HG03442 (cell line): Measurements from ENCODE around the gene ZMIZ1.

ENCODE experiments used
- ATAC-seq: cut with Tn5 transposase; IDR thresholded peaks from one replicate; pipeline ENCODE4 v1.9.1; 2021; ENCODE audit warnings: mild to moderate bottlenecking, moderate library complexity; ENCODE audit not compliant: unreplicated experiment

The ZMIZ1 gene

GRCh38 chr10:79115302-79115701, 46.5 kb downstream of the ZMIZ1 start:
- ATAC-seq: no peak

DNA sequence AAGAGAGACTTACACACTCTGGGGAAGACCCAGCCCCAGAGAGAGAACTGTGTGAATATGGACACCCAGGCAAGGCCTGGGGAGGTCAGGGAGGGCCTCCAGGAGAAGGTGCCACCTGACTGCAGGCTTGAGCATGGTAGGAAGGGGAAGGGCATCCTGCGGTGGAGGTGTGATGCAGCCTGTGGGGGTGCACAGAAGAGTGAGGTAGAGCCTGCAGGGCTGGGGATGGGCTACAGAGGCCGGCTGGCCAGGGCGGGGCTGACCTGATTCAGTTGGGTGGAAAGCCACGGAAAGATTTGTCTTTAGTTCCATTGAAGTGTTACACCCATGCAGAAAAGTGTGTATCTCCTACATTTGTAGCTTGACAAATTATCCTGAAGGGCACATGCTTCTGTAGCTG, 47.6 kb downstream of the ZMIZ1 start:
- peak; percentile 39 for ATAC-seq

GRCh38 chr10:79116801-79117723, 48.3 kb downstream of the ZMIZ1 start:
- peak; percentile 78 for ATAC-seq

DNA sequence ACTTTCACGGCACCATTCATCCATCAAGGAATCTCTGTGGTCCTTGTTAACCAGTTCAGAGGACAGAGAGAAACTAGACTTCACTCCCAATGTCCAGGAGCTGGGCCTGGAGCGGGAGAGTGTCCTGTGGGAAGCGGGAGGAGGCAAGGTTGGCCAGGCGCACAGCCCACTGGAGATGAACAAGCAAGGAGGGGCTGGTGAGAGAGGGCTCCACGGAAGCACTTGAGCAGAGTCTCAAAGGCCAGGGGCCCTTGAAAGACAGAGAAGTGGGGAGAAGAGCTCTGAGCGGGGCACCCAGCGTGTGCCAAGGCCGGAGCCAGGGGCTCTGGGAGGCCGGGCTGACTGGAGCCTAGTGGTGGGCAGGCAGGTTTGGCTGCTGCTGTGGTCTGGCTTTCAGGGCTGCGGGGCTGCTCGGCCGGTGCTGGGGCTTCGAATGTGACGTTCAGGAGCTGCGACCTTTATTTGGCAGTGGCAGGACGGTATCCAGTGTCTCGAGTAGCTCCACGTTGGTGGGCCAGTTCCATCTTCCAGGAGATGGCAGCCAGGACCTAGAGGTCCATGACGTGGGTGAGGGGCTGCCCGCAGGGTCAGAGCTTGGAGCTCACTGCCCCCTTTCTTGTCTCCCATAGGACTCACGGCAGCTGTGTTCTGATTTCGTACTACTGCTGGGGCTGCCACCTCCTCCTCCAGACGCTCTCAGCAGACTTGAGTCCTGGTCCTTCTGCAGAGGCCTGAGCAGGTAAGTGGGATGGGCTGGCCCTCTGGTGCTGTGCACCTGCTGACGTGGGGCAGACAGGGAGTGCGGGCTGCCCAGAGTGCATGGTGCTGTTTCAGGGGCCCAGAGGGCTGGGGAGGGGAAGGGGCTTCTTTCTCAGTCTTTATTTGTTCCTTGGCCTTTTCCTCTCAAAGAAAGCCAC, 49.8 kb downstream of the ZMIZ1 start:
- no peak for ATAC-seq

GRCh38 chr10:79119306-79119705, 50.5 kb downstream of the ZMIZ1 start:
- ATAC-seq: no peak

DNA sequence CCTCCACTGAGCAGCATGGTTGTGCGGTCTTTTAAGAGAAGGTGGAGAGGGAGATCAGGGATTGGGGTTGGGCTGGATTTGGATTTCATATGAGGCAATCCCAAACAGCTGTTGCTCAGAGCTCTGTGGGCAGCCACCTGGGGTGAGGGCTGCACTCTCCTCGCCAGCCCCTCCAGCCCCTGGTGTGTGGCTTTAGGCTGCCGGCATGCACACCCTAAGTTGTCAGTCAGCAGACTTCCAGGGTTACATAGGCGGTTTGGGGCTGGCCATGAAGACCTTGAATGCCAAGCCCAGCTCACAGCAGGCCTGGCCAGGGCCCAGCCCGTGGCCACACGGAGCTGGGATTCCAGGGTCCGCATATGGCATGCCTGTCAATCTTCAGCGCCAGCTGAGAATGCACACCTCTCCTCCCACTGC, 54.8 kb downstream of the ZMIZ1 start:
- no peak for ATAC-seq

GRCh38 chr10:79124066-79124465, 55.3 kb downstream of the ZMIZ1 start:
- ATAC-seq: no peak

GRCh38 chr10:79125092-79125491, 56.3 kb downstream of the ZMIZ1 start:
- ATAC-seq: no peak

DNA sequence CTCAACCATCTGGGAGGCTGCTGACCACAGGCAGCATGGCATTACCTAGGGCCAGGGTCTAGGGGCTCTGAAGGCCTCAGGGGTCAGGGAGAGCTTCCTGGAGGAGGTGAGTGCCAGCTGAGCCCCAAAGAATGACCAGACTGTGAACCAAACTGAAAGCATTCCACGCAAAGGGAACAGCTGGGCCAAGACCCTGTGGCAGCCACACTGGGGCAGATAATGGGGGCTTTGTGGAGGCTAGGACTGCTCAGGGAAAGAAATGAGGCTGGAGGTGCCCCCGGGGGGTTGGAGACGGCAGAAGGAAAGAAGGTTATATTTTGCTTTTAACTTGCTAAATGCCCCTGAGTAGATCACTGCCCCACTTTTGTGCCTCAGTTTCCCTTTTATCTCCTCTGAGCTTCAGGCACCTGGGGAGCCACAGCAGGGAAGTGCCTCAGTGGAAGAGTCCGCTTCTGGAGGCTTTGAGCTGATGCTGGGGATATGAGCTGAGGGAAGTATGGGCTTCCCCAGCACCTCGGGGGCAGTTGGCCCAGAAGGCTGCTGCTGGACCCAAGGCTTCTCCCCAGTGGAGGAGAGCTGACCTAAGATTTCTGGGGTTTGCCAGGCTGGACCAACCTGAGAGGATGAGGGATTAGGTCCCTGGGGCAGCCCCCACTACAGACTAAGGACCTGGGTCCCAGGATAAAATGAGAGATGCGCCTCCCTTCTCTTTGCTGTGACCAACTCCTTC, 57.8 kb downstream of the ZMIZ1 start:
- no peak for ATAC-seq

- ATAC-seq: no peak
These were observed 58.6 kb downstream of the ZMIZ1 start for GRCh38 chr10:79127151-79127961.

GRCh38 chr10:79128241-79128922, 59.6 kb downstream of the ZMIZ1 start:
- ATAC-seq: no peak

GRCh38 chr10:79128923-79129305, 60.1 kb downstream of the ZMIZ1 start:
- ATAC-seq: no peak

DNA sequence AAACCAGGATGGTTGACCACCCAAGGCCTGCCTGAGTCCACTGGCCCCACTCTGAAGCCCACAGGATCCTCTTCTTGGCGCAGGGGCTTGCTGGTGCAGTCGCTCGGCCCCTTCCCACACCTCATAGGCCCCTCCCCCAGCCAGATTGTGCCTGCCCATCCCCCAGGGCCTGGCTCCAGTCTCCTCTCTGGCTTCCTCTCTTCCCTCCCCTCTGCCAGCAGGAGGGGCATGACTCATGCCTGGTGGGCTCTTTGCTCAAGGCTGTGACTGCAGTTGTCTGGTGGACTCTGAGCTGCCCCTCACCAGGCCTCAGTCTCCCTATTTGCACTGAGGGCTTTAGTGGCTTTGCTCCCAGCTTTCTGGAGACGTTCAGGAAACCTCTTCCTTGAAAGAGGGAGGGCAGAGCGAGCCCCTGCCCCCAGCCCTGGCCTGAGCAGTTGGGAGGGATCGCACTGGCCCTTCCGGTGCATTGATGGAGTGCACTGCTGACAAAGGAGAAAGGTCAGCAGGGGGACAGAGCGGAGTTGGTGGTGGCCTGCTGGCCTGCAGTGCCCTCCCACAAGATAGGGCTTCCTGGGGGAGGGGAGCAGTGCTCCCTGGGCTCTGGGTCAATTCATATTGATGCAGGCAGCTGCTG, 60.7 kb downstream of the ZMIZ1 start:
- no peak for ATAC-seq

GRCh38 chr10:79130255-79130654, 61.5 kb downstream of the ZMIZ1 start:
- ATAC-seq: no peak

DNA sequence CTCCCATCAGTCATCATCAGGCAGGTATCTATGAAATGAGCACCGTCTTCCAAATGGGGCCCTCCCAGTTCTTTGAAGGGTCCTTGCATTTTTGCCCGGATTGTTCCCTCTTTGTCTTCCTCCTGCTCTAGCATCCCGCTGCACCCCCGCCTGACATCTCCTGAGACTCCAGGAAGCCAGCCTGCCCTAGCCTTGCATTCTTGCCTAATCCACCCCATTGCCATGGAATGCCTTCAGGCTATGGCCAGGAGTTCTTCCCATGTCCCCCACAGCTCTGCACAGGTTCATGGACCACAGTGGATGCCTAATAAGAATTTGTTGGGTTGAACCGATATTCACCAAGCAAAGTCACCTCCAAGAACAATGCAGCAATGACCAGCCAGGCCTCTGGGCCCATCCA, 62.1 kb downstream of the ZMIZ1 start:
- no peak for ATAC-seq

DNA sequence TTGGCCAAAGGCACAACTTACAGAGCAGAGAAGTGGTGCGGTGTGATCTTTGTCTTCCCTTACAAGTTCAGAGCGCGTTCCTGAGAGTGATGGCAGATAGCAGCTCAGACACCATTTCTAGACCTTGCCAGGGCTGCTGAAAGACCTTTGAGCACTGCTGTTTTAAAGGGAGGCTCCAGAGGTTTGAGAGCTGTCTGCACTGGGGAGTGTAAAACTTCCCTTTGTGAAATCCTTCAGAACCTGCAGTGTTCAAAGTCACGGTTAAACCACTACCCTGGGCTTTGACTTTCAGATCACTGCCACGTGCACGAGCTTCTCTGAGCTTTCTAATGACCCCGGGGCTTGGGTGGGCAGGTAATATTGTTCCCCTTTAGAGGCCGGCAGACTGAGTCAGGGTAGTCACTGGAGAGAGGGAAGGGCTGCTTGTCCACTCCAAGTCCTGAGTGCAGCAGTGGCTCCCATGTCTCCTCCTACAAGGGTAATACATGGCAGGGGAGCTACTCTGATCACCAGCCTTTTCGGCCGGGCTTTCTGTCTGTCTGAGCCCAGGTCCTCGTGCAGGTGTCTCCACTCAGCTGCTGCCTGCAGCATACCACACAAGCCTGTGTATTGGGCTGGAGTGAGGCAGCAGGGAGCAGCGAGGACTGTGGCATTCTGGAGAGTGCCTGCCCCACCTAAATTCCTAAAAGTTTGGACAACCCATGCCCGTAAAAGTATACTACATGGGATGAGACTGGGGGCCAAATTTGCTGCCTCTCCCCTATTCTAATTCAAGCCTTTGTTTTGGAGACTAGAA, 63.3 kb downstream of the ZMIZ1 start:
- ATAC-seq: no peak

DNA sequence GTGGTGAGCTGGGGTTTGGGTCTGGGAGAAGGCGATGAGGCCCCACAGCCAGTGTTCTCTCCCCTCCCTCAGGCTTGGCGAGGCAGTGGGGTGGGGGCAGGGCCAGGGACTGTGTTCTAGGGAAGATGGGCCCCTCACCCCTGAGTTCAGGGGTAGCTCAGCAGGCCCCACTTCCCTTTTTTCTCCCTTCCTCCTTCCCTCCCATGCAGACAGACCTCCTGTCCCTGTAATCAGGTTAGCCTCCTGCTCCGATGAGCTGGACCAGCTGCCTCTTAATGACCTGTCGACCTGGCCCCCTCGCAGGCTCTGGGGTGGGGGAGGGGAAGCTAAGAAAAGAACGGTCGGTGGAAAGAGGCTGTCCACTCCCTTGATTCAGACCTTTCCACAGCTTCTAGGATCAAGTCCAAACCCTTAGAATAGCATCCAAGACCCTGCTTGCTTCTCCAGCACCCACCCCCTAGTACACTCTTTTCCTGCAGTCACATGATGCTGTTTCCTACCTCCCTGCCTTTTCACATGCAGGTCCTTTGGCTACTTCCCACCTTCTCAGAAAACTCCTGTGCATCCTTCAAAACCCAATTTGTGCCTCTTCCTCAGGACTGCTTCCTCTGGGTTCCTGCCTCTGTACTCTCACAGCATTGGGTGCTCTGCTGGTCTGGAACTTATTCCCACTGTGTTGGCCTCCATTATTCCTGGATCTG, 64.1 kb downstream of the ZMIZ1 start:
- ATAC-seq: no peak

DNA sequence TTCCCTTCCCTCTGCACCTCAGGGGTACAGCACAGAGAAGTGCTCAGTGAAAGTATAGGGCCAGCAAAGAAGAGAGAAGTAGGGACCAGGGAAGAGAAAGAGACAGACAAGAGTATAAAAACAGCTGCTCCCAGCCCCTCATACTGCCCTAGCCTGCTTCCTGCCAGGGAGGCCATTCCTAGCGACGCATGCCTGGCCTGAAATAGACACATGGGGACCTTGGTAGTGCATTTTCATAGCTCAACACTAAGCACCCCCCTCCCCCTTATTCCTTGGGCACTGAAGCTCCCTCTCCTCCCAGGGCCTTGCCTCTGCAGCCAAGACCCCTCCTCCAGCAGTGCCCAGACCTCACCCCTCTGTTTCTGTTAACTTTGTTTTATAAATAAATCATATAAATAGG, 64.7 kb downstream of the ZMIZ1 start:
- no peak for ATAC-seq
